ENCODE measurements around the gene USP4.

USP4 gene

GRCh38 chr3:49271047-49271446, 68.8 kb downstream of the USP4 start:
- no peaks in the 10 kb centered on the region for H3F3A ChIP-seq (ENCODE audit: insufficient read depth)
- TF ChIP-seq CTCF (IDR thresholded peaks at IDR 0.05; ENCODE audit: insufficient read depth, low read length, poor library complexity, severe bottlenecking) (no peak), EZH2phosphoT487 (conservative IDR thresholded peaks at IDR 0.05; ENCODE audit: low read length) (no peak)

GRCh38 chr3:49270156-49270500, 69.7 kb downstream of the USP4 start:
- Histone ChIP-seq H3K9me2 (replicated peaks; ENCODE audit: insufficient read depth, low read length) (no peaks in the 10 kb centered on the region), H3K36me3 (ENCODE audit: low read length) (no peaks in the 10 kb centered on the region), H3F3A (ENCODE audit: insufficient read depth) (no peaks in the 10 kb centered on the region)

More at GRCh38 chr3:49271047-49271446, 68.8 kb downstream of the USP4 start:
- Histone ChIP-seq H3K79me2 (ENCODE audit: insufficient read depth, low read length) (no peaks in the 10 kb centered on the region), H3K27ac (ENCODE audit: low read depth, low read length) (no peak overlapping the region), H3K9me2 (replicated peaks; ENCODE audit: insufficient read depth, low read length) (no peaks in the 10 kb centered on the region), H4K20me1 (ENCODE audit: low read depth, low read length) (no peaks in the 10 kb centered on the region), H3K27me3 (ENCODE audit: low read length) (no peaks in the 10 kb centered on the region), H3K9ac (ENCODE audit: low read length) (no peak overlapping the region), H3K9me3 (ENCODE audit: insufficient read depth, low read length) (no peaks in the 10 kb centered on the region), H3K36me3 (ENCODE audit: low read length) (no peaks in the 10 kb centered on the region), H2AFZ (ENCODE audit: low read depth, low read length, severe bottlenecking) (no peak overlapping the region), H3K4me2 (ENCODE audit: low read depth, low read length, poor library complexity, severe bottlenecking) (no peak overlapping the region), H3K4me3 (ENCODE audit: insufficient read depth, low read length, poor library complexity, severe bottlenecking) (no peak overlapping the region)

GRCh38 chr3:49269443-49270155, 70.3 kb downstream of the USP4 start:
- no peak overlapping the region for H3K27ac ChIP-seq (ENCODE audit: low read depth, low read length)
- H3K4me2 ChIP-seq (ENCODE audit: low read depth, low read length, poor library complexity, severe bottlenecking), result no peak overlapping the region

More at GRCh38 chr3:49270156-49270500, 69.7 kb downstream of the USP4 start:
- no peak for TF ChIP-seq CTCF (IDR thresholded peaks at IDR 0.05; ENCODE audit: insufficient read depth, low read length, poor library complexity, severe bottlenecking)
- no peak for TF ChIP-seq EZH2phosphoT487 (conservative IDR thresholded peaks at IDR 0.05; ENCODE audit: low read length)
- no peak overlapping the region for H3K9ac ChIP-seq (ENCODE audit: low read length)
- H3K27ac ChIP-seq (ENCODE audit: low read depth, low read length), result no peak overlapping the region
- no peak overlapping the region for H2AFZ ChIP-seq (ENCODE audit: low read depth, low read length, severe bottlenecking)
- no peaks in the 10 kb centered on the region for H3K9me3 ChIP-seq (ENCODE audit: insufficient read depth, low read length)
- no peaks in the 10 kb centered on the region for H4K20me1 ChIP-seq (ENCODE audit: low read depth, low read length)
- no peak overlapping the region for H3K4me2 ChIP-seq (ENCODE audit: low read depth, low read length, poor library complexity, severe bottlenecking)
- H3K4me3 ChIP-seq (ENCODE audit: insufficient read depth, low read length, poor library complexity, severe bottlenecking), result no peak overlapping the region
- no peaks in the 10 kb centered on the region for H3K79me2 ChIP-seq (ENCODE audit: insufficient read depth, low read length)
- no peaks in the 10 kb centered on the region for H3K27me3 ChIP-seq (ENCODE audit: low read length)

More at GRCh38 chr3:49269443-49270155, 70.3 kb downstream of the USP4 start:
- Histone ChIP-seq H3K9me2 (replicated peaks; ENCODE audit: insufficient read depth, low read length) (no peaks in the 10 kb centered on the region), H4K20me1 (ENCODE audit: low read depth, low read length) (no peaks in the 10 kb centered on the region), H3K9ac (ENCODE audit: low read length) (no peak overlapping the region), H3K4me3 (ENCODE audit: insufficient read depth, low read length, poor library complexity, severe bottlenecking) (no peak overlapping the region), H3K27me3 (ENCODE audit: low read length) (no peaks in the 10 kb centered on the region), H3K36me3 (ENCODE audit: low read length) (no peaks in the 10 kb centered on the region), H3K9me3 (ENCODE audit: insufficient read depth, low read length) (no peaks in the 10 kb centered on the region), H2AFZ (ENCODE audit: low read depth, low read length, severe bottlenecking) (no peak overlapping the region), H3K79me2 (ENCODE audit: insufficient read depth, low read length) (no peaks in the 10 kb centered on the region), H3F3A (ENCODE audit: insufficient read depth) (no peaks in the 10 kb centered on the region)
- TF ChIP-seq EZH2phosphoT487 (conservative IDR thresholded peaks at IDR 0.05; ENCODE audit: low read length), result no peak
- TF ChIP-seq CTCF (IDR thresholded peaks at IDR 0.05; ENCODE audit: insufficient read depth, low read length, poor library complexity, severe bottlenecking), result no peak

Measured in SU-DHL-6 (cell line).